ENCODE data around the gene CABP4.
"Not testable (repeated sequence)": the region's sequence is repeated elsewhere in the genome, so short reads cannot be mapped to it uniquely, and the experiment has no call there.

The CABP4 gene

DNA sequence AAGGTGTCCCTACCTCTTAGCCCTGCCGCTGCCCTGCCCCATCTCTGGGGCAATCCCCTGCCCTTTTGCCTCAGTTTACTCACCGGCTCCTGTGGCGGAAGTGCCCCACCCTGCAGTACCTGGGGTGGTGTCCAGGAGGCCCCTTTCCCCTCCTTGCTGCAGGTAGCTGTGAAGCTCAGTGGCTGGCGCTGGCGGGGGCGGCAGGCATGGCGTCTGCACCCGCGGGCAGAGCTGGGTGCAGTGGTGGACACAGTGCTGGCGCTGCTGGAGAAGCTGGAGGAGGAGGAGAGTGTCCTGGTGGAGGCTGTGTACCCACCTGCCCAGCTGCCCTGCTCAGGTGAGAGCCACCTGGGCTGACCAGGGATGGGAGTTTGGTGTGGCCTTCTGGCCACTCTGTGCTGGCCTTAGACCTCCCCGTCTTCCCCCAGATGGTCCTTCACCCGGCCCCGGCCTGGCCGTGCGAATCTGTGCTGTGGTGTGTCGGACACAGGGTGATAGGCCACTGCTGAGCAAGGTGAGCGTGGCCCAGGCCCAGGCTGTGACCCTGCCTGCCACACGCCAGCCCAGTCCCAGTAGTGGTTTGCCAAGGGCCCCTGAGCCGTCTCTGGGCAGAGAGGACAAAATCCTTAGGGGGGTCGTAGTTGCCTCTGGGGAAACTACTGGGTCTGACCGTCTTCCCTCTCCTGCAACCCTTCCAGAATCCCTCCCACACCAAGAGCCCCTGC, 35.7 kb upstream of the CABP4 start:
- no peak for DNase-seq (ENCODE audit: low read depth in 2 of 2)

DNA sequence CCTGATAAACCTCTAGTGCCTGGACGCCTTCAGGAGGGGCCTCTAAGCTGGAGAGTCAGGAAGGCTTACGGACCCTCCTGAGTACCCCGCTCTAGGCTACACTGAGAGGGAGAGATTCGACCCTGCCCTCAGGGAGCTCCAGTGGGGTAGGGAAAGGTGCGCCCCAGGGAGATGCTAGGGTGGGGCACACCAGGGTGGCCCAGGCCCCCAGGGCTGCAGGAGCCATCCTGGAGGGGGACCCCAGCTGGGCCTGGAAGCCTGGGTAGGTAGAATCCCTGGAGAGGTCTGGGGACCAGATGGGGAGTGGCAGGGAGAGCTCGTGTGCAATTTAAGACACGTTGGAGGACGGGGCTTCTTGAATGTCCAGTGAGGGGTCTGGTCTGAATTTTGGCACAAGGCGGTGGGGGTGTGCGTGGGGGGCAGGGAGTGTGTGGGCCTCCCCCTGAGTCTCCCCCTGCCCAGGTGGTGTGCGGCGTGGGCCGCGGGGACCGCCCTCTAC, 35.0 kb upstream of the CABP4 start:
- no peak for DNase-seq (ENCODE audit: low read depth in 2 of 2)

DNA sequence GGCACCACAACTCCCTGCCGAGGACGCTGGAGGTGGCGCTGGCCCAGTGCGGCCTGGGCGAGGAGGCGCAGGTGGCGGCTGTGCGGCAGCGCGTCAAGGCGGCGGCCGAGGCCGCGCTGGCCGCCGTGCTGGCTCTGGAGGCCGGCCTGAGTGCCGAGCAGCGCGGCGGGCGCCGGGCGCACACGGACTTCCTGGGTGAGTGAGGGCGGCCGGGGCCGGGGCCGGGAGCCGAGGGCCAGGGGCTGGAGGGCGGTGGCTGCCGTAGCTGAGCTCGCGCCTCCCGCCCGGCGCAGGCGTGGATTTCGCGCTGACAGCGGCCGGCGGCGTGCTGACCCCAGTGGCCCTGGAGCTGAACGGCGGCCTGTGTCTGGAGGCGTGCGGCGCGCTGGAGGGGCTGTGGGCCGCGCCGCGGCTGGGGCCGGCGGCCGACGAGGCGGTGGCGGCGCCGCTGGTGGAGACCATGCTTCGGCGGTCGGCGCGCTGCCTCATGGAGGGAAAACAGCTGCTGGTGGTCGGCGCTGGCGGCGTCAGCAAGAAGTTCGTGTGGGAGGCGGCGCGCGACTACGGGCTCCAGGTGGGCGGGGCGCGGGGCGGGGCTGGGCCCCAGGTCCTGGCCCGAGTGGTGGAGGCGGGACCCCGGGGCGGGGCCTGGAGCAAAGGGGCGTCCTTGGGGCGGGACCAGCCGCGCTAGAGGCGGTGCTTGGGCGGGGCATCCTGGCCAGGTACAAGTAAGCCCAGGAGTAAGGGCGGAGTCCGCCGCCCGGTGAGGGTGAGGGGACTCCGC, 34.3 kb upstream of the CABP4 start:
- DNase-seq (ENCODE audit: low read depth in 2 of 2), result peak; percentile 78

GRCh38 chr11:67421430-67422031, 33.6 kb upstream of the CABP4 start:
- DNase-seq (ENCODE audit: low read depth in 2 of 2), result no peak

DNA sequence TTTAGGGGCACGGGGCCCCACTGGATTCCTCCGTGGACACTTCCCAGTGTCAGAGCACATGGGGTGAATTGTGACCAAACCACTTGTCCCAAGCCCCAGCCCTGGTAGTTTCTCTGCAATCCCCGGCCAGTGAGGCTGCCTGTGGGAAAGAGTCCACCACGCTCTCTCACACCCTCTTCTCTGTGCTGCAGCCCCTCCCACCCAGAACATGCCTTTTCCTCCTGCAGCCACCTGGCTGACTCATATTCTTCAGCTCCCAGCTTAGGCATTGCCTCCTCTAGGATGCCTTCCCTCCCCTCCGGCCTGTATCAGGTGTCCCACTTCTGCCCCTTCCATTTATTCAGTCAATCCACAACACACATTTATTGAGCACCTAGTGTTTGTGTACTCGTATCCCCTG, 32.3 kb upstream of the CABP4 start:
- no peak for DNase-seq (ENCODE audit: low read depth in 2 of 2)

DNA sequence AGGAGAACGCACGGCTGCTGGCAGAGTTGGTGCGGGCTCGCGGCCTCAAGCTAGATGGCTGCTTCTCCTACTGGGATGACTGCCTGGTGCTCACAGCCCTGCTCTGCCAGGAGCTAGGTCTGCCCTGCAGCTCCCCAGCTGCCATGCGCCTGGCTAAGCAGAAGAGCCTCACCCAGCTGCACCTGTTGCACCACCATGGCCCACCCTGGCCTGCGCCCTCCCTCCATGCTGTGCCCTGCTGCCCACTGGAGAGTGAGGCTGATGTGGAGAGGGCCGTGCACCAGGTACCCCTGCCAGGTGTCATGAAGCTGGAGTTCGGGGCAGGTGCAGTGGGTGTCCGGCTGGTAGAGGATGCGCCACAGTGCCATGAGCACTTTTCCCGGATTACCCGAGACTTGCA, 31.7 kb upstream of the CABP4 start:
- no peak for DNase-seq (ENCODE audit: low read depth in 2 of 2)

GRCh38 chr11:67423891-67424613, 31.1 kb upstream of the CABP4 start:
- DNase-seq (ENCODE audit: low read depth in 2 of 2), result no peak

DNA sequence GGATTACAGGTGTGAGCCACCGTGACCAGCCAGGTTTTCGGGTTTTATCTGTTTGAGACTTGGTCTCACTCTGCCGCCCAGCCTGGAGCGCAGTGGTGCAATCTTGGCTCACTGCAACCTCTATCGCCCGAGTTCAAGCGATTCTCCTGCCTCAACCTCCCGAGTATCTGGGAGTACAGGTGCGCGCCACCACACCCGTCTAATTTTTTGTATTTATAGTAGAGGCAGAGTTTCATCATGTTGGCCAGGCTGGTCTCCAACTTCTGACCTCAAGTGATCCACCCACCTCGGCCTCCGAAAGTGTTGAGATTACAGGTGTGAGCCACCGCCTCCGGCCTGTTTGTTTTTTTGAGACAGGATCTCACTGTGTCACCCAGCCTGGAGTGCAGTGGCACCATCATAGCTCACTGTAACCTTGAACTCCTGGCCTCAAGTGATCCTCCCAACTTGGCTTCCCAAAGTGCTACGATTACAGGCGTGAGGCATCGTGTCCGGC, 27.7 kb upstream of the CABP4 start:
- not testable (repeated sequence) for DNase-seq (ENCODE audit: low read depth in 2 of 2)

DNA sequence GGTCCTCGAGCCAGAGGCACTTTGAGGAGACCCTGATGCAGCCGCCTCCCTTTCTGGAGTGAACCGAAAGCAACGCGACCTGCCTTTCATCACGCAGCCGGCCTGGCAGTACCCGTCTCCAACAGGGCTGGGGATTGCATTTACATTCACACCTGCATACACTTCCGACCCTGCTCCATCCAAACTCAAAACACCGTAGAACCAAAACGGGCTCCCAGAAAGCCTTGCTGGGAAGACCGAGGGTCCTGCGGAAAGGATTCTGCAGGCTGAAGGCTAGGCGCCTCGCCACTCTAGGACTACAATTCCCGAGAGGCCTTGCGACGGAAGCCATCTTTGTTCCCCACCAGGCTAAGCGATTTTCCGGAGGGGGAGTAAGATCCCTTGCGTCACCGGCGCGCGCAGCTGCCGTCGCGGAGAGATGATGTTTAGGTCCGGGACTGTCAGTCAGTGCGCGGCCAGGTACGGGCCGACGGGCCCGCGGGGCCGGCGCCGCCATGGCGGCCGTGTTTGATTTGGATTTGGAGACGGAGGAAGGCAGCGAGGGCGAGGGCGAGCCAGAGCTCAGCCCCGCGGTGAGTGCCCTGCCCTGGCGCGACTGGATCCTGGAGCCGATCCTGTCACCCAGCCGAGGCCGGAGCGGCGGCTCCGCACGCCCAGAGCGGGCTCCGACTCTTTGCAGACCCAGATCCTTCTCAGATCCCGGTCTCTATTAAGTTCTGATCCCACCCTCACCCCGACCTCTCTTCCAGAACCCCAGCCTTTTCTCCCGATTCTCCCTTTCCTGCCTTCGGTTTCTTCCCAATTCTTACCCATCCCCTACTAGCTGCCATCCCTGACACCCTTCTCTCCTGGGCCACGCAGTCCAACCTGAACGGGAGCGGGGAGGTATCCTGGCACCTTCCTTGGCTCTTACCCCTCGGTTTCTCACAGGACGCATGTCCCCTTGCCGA, 26.8 kb upstream of the CABP4 start, which contains the start of gene RPS6KB2:
TSS of gene RPS6KB2 (plus strand) at position 443 of the 950 bp plus-strand sequence. CDS start at position 495, 52 bp downstream.
- DNase-seq (ENCODE audit: low read depth in 2 of 2), result peak; percentile 93

DNA sequence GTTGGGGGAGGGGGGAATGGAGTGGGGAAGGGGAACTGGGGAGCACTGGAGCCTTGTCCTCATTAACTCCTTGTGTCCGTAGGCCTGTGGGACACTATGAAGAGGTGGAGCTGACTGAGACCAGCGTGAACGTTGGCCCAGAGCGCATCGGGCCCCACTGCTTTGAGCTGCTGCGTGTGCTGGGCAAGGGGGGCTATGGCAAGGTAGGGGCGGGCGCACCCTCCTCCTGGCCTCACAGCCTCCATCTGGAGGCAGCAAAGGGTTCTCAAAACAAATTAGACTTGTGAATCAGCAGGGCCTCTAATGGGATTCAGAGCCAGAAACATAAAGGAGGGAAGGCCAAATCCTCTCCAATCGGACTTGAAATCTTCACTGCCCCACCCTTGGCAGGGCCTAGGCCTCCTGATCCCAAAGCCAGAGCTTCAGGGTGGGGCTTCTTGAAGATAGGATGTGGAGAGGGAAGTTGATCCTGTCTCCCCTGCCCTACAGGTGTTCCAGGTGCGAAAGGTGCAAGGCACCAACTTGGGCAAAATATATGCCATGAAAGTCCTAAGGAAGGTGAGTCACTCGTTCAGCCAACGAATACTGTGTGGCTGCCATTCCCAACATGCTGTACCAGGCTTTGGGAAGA, 26.0 kb upstream of the CABP4 start:
- no peak for DNase-seq (ENCODE audit: low read depth in 2 of 2)

DNA sequence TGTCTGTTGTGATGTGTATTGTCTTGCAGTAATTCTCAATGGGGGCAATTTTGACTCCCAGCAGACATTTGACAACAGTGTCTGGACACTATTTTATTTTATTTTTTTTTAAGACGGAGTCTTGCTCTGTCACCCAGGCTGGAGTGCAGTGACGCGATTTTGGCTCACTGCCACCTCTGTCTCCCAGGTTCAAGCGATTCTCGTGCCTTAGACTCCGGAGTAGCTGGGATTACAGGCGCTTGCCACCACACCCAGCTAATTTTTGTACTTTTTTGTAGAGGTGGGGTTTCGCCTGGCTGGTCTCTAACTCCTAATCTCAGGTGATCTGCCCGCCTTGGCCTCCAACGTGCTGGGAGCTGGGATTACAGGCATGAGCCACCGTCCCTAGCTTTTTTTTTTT, 25.4 kb upstream of the CABP4 start:
- no peak for DNase-seq (ENCODE audit: low read depth in 2 of 2)

DNA sequence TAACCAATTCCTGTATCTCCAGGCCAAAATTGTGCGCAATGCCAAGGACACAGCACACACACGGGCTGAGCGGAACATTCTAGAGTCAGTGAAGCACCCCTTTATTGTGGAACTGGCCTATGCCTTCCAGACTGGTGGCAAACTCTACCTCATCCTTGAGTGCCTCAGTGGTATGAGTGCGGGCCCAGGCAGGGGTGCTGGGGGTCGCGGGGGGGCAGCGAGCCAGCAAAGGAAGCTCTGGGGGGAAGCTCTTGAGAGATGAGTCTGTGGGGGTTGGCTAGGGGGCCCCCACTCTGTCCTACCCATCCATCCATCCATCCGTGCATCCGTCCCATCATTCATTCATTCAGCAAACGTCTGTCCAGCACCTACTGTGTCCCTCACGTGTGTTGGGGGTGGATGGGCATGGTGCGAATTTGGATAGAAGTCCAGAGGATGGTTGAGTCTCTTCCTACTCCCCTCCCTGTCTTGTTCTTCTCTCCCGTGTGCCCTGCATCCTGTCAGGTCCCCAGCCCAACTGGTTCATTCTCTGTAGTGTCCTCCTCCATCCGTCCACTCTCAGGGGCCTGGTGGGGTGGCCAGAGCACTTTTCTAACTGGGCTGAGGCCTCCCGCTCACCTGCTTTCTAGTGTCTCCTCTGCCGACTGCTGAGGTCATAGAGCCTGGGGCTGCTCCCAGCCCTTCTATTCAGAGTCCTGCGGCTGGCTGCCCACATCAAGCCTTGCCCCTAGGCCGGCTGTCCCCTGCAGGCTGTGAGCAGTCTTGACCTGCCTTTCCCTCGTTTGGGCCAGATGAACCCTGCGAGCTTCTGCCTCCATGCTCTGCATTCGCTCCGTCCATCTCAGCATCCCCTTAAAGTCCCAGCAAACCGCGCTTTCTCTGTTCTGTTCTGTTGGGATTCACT, 23.6 kb upstream of the CABP4 start:
- DNase-seq (ENCODE audit: low read depth in 2 of 2), result no peak

- DNase-seq (ENCODE audit: low read depth in 2 of 2), result no peak
These were observed 22.4 kb upstream of the CABP4 start for GRCh38 chr11:67432655-67433349.

DNA sequence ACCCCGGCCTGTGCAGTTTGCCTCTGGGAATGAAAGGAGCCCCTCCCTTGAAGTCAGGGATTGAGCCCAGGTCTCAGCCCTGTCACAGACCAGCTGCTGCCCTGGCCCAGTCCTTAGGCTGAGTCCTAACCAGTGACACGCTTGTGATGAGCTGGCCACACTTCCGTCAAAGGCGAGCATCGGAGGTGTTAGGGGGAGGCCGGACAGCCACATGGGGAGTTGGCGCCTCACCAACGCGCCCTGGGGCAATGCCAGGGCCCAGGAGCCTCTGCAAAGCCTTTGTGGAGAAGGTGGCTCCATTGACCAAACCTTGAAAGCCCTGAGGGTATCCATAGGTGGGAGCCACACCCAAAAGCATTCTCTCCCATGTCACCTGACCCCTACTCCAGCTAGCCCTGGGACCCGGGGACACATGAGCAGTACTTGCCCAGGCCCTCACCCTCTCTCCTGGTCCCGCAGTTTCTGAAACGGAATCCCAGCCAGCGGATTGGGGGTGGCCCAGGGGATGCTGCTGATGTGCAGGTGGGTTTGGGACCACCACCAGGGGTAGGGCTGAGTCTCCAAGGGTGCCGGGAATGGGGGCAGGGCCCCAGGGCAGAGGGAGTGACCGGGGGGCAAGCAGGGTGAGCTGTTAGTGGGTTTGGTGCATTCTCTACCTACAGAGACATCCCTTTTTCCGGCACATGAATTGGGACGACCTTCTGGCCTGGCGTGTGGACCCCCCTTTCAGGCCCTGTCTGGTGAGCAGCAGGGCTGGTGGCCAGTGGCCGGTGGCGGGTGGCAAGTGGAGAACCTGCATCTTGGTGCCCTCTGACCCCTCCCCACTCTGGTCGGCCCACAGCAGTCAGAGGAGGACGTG, 21.4 kb upstream of the CABP4 start:
- no peak for DNase-seq (ENCODE audit: low read depth in 2 of 2)

DNA sequence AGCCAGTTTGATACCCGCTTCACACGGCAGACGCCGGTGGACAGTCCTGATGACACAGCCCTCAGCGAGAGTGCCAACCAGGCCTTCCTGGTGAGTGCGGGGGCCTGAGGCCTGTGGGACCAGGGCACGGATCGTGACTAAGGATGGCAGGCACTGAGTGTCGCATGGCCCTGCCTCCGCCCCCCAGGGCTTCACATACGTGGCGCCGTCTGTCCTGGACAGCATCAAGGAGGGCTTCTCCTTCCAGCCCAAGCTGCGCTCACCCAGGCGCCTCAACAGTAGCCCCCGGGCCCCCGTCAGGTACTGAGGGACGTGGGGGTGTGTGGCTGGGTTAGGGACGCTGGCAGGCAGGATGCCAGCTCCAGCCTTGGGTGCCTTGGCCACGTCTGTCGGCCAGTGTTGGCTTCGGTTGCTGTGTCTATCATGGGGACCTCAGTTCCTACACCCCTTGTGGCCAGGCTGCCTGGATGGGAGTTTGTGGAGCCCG, 20.7 kb upstream of the CABP4 start:
- no peak for DNase-seq (ENCODE audit: low read depth in 2 of 2)

DNA sequence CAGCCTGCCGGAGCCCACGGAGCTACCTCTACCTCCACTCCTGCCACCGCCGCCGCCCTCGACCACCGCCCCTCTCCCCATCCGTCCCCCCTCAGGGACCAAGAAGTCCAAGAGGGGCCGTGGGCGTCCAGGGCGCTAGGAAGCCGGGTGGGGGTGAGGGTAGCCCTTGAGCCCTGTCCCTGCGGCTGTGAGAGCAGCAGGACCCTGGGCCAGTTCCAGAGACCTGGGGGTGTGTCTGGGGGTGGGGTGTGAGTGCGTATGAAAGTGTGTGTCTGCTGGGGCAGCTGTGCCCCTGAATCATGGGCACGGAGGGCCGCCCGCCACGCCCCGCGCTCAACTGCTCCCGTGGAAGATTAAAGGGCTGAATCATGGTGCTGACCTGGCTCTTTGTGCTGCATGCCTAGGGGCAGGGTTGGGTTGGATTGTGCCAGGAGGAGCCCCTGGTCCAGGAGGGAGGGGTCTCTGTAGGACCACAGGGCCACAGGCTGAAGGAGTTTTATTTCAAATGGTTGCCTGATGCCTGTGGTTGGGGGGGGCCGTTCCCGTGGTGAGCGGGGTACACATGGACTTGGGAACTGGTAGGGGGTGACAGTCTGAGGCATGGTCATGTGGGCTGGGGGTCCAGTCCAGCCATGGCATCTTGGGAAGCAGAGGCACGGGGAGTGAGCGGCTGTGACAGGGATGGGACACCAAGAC, 20.0 kb upstream of the CABP4 start:
- DNase-seq (ENCODE audit: low read depth in 2 of 2), result no peak
